Body of pancreas (tissue), 4 donors: ENCODE results near the gene UMODL1.

Experiments used
- CTCF ChIP-seq, 7 experiments: fragments of 450-650 bp in 4 of 7; fragments of 200-600 bp in 3 of 7; sonication (generic) in 3 of 7; IDR thresholded peaks; one replicate each; pipeline ENCODE4 v1.5.1; 2016 to 2019; ENCODE audit warnings: antibody characterized with exemption in 7 of 7
- POLR2A ChIP-seq, 3 donors: fragments of 450-650 bp; IDR thresholded peaks; one replicate each; pipeline ENCODE4 v1.6.1; 2016; ENCODE audit warnings: antibody characterized with exemption in 3 of 3, mild to moderate bottlenecking in 2 of 3

GRCh38 chr21:42056468-42056867 is 14.6 kb upstream of the UMODL1 start:
- no peak for TF ChIP-seq POLR2A (IDR thresholded peaks at IDR 0.05)
- TF ChIP-seq CTCF (IDR thresholded peaks at IDR 0.05), result no peak
